ENCODE measurements around the gene TRAT1. TPM values are rescaled to one million over a fixed set of nuclear protein-coding genes. Genes with fewer than 3 reads are reported as not detected.

Gene TRAT1
- total RNA-seq, 1 donor from 2014 or later = not detected

DNA sequence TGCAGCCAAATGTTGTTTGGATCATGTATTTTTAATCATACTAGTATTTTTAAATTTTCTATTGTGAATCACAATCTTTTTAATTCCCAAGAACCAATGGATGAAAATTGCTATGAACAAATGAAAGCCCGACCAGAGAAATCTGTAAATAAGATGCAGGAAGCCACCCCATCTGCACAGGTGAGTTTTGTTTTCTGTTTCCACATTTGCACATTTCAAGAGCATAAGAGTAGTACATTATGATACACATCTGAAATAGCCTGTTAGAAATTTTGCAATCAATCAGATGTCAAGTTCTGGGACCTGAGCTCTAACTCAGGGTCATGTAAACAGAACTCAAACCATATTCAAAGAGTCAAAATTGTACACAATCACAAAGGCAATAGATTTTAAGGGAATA lies 26.5 kb downstream of the TRAT1 start:
- DNase-seq (ENCODE audit: low read depth, low spot score) = no peak

DNA sequence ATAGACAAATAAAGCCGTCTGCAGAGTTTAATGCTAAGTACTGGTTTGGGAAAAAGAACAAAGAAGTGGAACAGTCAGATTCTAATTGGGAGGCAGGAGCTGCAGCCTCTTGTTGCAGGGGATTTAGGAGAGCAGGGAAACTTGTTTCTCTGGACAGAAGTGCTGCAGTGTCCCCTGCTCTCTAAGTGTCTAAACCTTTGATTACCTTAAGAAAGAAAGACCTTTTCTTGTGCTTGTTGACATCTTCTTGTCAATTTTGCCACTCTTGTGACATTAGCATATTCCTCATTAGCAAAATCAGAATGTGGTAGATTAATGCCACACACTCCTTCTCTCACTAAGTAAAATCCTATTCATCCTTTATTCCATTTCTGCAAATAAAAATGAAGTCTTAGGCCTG lies 38.8 kb downstream of the TRAT1 start:
- DNase-seq (ENCODE audit: low read depth, low spot score) = no peak

DNA sequence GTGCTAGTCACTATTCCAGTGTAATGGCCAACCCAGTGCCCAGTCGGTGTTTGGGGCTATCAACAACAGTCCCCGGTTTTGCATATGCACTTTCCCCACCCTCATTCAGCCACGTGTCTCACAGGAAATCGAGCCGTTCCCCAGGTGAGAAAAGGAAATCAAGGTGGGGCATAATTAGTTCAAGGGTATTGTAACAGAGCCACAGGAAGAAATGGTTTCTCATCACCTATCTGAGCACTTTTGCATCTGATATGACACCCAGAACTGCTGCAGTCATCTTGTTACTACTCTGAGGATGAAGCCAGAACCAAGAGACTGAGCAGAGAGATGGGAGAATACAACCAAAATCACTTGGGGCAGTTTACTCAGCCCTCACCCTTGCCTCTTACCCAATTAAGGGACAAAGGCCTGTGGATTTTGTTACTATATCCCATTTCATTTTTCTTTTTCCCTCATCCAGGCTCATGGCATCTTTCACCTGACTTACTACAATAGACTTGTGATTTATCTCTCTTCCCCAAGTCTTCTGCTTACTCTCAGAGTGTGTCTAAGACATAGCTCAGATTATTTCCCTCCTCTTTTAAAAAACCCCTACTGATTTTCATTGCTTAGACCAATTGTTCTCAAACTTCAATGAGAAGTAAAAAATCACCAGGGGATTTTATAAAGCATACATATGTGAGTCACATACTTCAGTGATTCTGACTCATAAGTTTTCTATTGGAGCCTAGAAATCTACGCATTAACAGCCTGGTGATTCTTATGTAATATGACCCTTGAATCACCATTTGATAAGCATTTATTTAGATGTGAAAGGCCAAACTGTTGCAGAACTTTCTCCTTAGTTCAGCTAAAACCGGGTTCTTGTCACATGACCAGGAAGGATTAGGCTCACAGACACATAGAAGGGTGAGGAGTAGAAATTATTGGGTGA lies 40.5 kb downstream of the TRAT1 start:
- DNase-seq (ENCODE audit: low read depth, low spot score) = no peak

- DNase-seq (ENCODE audit: low read depth, low spot score) = no peak
Measured at GRCh38 chr3:108863799-108864135, 41.2 kb downstream of the TRAT1 start.

DNA sequence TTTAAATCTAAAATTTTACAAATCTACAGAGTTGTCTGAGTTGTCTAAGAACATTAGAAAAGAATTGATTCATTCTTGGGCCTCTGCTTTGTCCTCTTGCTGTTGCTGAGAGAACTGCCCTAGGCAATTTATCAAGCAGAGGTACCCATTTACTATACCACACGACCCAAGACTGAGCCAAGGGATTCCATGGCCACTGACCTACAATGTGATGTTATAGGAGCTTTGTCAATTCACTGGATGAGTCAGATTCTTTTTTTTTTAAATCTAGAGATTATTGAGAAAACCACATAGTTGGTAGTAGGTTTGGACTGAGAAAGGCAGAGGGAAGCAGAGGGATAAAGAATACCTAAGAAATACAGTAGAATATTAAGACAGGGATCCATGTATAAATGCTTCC lies 55.3 kb downstream of the TRAT1 start:
- DNase-seq (ENCODE audit: low read depth, low spot score) = no peak

- DNase-seq (ENCODE audit: low read depth, low spot score) = no peak
Measured at GRCh38 chr3:108879915-108880314, 57.3 kb downstream of the TRAT1 start.

- DNase-seq (ENCODE audit: low read depth, low spot score) = no peak
Measured at GRCh38 chr3:108882762-108883161, 60.2 kb downstream of the TRAT1 start.

DNA sequence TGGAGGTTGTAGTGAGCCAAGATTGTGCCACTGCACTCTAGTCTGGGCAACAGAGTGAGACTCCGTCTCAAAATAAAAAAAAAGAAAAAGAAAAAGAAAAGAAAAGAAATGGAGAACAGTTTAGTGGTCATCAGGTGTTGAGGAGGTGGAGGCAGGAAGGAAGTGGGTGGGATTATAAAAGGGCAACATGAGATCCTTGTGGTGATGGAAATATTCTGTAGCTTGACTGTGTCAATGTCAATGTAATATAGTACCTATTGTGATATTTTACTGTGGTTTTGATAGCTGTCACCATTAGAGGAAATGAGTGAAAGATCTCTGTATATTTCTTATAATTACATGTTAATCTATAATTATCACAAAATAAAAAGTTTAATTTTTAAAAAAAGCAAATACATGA lies 60.8 kb downstream of the TRAT1 start:
- no peak for DNase-seq (ENCODE audit: low read depth, low spot score)

GRCh38 chr3:108887121-108887520 lies 64.5 kb downstream of the TRAT1 start:
- no peak for DNase-seq (ENCODE audit: low read depth, low spot score)

GRCh38 chr3:108887777-108888176 lies 65.2 kb downstream of the TRAT1 start:
- DNase-seq (ENCODE audit: low read depth, low spot score) = no peak

- no peak for DNase-seq (ENCODE audit: low read depth, low spot score)
Measured at GRCh38 chr3:108891833-108892232, 69.2 kb downstream of the TRAT1 start.

GRCh38 chr3:108894981-108895380 lies 72.4 kb downstream of the TRAT1 start:
- DNase-seq (ENCODE audit: low read depth, low spot score) = no peak

DNA sequence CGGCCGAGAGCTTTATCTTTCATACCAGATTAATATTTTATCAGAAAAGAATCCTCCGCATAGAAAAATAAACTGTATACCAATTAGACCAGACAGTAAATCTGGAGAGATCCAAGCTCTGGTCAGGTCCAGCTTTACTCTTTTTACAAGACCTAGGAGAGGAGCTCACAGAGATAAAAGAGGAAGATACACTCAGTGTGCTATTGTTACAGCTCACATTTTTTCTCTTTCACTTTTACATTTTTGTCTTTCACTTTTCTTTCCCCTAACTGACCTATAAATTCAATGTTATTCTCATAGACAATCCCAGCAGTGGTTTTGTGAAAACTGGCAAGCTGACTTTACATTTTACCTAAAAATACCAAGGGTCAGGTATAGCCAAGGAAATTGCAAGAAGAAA lies 75.3 kb downstream of the TRAT1 start:
- no peak for DNase-seq (ENCODE audit: low read depth, low spot score)

DNA sequence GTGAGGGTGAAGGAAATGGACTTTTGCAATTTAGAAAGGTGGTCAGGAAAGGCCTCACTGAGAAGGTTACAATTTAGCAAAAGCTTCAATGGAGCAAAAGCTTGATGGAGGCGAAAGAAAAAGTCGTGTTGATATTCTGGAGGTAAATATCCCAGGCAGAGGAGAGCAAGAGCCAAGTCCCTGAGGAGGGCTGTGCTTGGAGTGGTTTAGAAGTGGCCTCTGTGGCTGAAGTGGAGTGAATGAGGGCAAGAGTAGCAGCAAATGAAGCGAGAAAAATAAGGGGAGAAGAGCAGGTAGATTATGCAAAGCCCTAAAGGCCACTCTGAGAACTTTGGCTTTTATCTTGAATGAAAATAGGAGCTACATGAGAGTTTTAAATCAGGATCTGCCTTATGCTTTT lies 76.9 kb downstream of the TRAT1 start:
- DNase-seq (ENCODE audit: low read depth, low spot score) = no peak

Other genes starting within 250 kb of the TRAT1 start
- 26.0 and 73.2 TPM in 2 replicates for gene CIP2A, start 233.3 kb upstream of the TRAT1 start, total RNA-seq
- 4.6 and 4.7 TPM in 2 replicates for gene DZIP3, start 233.1 kb upstream of the TRAT1 start, total RNA-seq
- not detected in 2 replicates for gene RETNLB, start 65.4 kb upstream of the TRAT1 start, total RNA-seq
- gene GUCA1C, start 131.1 kb downstream of the TRAT1 start, total RNA-seq = not detected in 2 replicates

Data from pulmonary artery endothelial cell (primary cell).